B cell (primary cell): ENCODE measurements around the gene CD4. TPM values are rescaled to one million over a fixed set of nuclear protein-coding genes. Genes with fewer than 3 reads are reported as not detected.
A peak's percentile ranks its signal among the peaks of the same experiment; 100 is the strongest.

ENCODE experiments used
- ATAC-seq: fragments of 200-7000 bp; cut with Tn5 transposase; one replicate; pipeline ENCODE4 v1.10.0; 2021; ENCODE audit warnings: low read depth, mild to moderate bottlenecking, moderate number of reproducible peaks, moderate library complexity
- CTCF ChIA-PET: fragments of 350-600 bp; sonication (Branson Sonifier 250); formaldehyde crosslinking; loops from one replicate; lab custom pipeline; 2021; ENCODE audit warnings: antibody characterized with exemption, inconsistent platforms; lab: Charles Lee
- POLR2A ChIA-PET: fragments of 350-600 bp; sonication (Branson Sonifier 250); formaldehyde crosslinking; loops from one replicate; lab custom pipeline; 2021; ENCODE audit warnings: antibody characterized with exemption; lab: Charles Lee
- DNase-seq: peaks from one replicate; pipeline ENCODE4 v3.0.0; 2013
- H2AFZ ChIP-seq: 2 replicates; pipeline ENCODE4 v1.6.1; 2012; ENCODE audit warnings: mild to moderate bottlenecking, low read depth, low read length; ENCODE audit not compliant: insufficient read depth, poor library complexity, severe bottlenecking
- H3K27ac ChIP-seq, 2 donors: 1 replicate in 1 of 2; 2 replicates in 1 of 2; pipeline ENCODE4 v1.5.1; 2012 to 2013; ENCODE audit warnings: low read length in 2 of 2, mild to moderate bottlenecking in 2 of 2, moderate library complexity in 1 of 2
- H3K27me3 ChIP-seq, 4 experiments: fragments of 200-600 bp in 1 of 4; sonication (generic) in 1 of 4; replicated peaks in 1 of 4; 1 replicate in 2 of 4; 2 replicates in 2 of 4; pipeline versions ENCODE4 v1.6.1 to v1.7.0; 2013 to 2016; ENCODE audit warnings: low read length in 3 of 4, mild to moderate bottlenecking in 2 of 4, mixed read lengths in 1 of 4, moderate library complexity in 1 of 4; ENCODE audit not compliant: insufficient read depth in 4 of 4, control insufficient read depth in 3 of 4; ENCODE audit errors: control extremely low read depth in 1 of 4
- H3K36me3 ChIP-seq, 2 experiments: replicated peaks in 1 of 2; 1 replicate in 1 of 2; 2 replicates in 1 of 2; pipeline versions ENCODE4 v1.6.1 to v1.7.1; 2013; ENCODE audit warnings: low read length in 1 of 2; ENCODE audit not compliant: insufficient read depth in 2 of 2, control insufficient read depth in 1 of 2; ENCODE audit errors: control extremely low read depth in 1 of 2, extremely low read depth in 1 of 2
- H3K4me1 ChIP-seq, 2 donors: fragments of 200-600 bp in 1 of 2; sonication (generic) in 1 of 2; 1 replicate in 1 of 2; 2 replicates in 1 of 2; pipeline versions ENCODE4 v1.5.1 to v1.6.1; 2013 to 2017; ENCODE audit warnings: low read length in 2 of 2; ENCODE audit not compliant: control insufficient read depth in 2 of 2, insufficient read depth in 2 of 2
- H3K4me2 ChIP-seq: replicated peaks from 2 replicates; pipeline ENCODE3; 2012; ENCODE audit warnings: mild to moderate bottlenecking, low read depth, low read length; ENCODE audit not compliant: poor library complexity, severe bottlenecking
- H3K4me3 ChIP-seq, 5 experiments: fragments of 200-600 bp in 1 of 5; sonication (generic) in 1 of 5; 1 replicate in 3 of 5; 2 replicates in 2 of 5; pipeline versions ENCODE4 v1.5.1 to v1.7.0; 2011 to 2016; ENCODE audit warnings: low read length in 4 of 5, mild to moderate bottlenecking in 4 of 5, low read depth in 2 of 5, control low read depth in 1 of 5, moderate library complexity in 1 of 5; ENCODE audit not compliant: insufficient read depth in 1 of 5; ENCODE audit errors: control extremely low read depth in 1 of 5, extremely low read depth in 1 of 5
- H3K79me2 ChIP-seq: fragments of 200-600 bp; sonication (generic); one replicate; pipeline ENCODE4 v1.6.0; 2016; ENCODE audit warnings: low read length; ENCODE audit not compliant: control insufficient read depth, insufficient read depth
- H3K9ac ChIP-seq: fragments of 200-600 bp; sonication (generic); 2 replicates; pipeline ENCODE4 v1.6.1; 2017; ENCODE audit warnings: mild to moderate bottlenecking, low read length, moderate library complexity
- H3K9me3 ChIP-seq, 3 donors: one replicate each; pipeline versions ENCODE4 v1.6.1 to v1.7.1; 2013; ENCODE audit warnings: low read length in 2 of 3; ENCODE audit not compliant: control insufficient read depth in 2 of 3, insufficient read depth in 1 of 3; ENCODE audit errors: control extremely low read depth in 1 of 3
- H4K20me1 ChIP-seq: 2 replicates; pipeline ENCODE4 v1.6.0; 2012; ENCODE audit warnings: mild to moderate bottlenecking, low read length; ENCODE audit not compliant: insufficient read depth, control insufficient read depth, poor library complexity, severe bottlenecking
- H3K27ac Mint-ChIP-seq: one replicate; pipeline ENCODE4 v1.8.0; 2021; ENCODE audit warnings: mixed read lengths
- H3K27me3 Mint-ChIP-seq: one replicate; pipeline ENCODE4 v1.8.0; 2021; ENCODE audit warnings: mixed read lengths
- H3K4me1 Mint-ChIP-seq: one replicate; pipeline ENCODE4 v1.8.0; 2021; ENCODE audit warnings: mixed read lengths
- H3K4me3 Mint-ChIP-seq: one replicate; pipeline ENCODE4 v1.8.0; 2021; ENCODE audit warnings: mixed read lengths
- H3K9me3 Mint-ChIP-seq: one replicate; pipeline ENCODE4 v1.8.0; 2022; ENCODE audit warnings: mixed read lengths; ENCODE audit not compliant: insufficient read depth
- CTCF ChIP-seq: fragments of 200-600 bp; IDR thresholded peaks from one replicate; pipeline ENCODE4 v1.8.0; 2022; ENCODE audit warnings: antibody characterized with exemption, mild to moderate bottlenecking
- EZH2 ChIP-seq: IDR thresholded peaks from 2 replicates; pipeline ENCODE4 v1.6.1; 2012; ENCODE audit warnings: borderline replicate concordance, low read depth, mild to moderate bottlenecking, moderate library complexity, low read length; ENCODE audit not compliant: insufficient read depth, poor library complexity, severe bottlenecking
- WGBS: methylation state at CpG from one replicate; pipeline ENCODE4 v1.1.5; 2013; ENCODE audit warnings: missing lambda C conversion rate; ENCODE audit not compliant: insufficient coverage; 5-methylcytosine and 5-hydroxymethylcytosine counted together
- intact Hi-C: fragments of 100-400 bp; cut with micrococcal nuclease; formaldehyde crosslinking; loops from one replicate; pipeline ENCODE4 v1.10.0; 2022
- polyA plus RNA-seq: library from polyadenylated mRNA; depleted of rRNA; stranded (reverse); fragments of >200 nt; gene quantifications from 2 replicates; pipeline ENCODE4 v1.2.3, GENCODE V29; 2012
- total RNA-seq, 2 donors: library from RNA; stranded (reverse); fragments of 120-200 nt in 1 of 2; gene quantifications; 1 replicate in 1 of 2; 2 replicates in 1 of 2; pipeline versions ENCODE4 v1.2.3 to v1.2.4, GENCODE V29; 2013 to 2022

The CD4 gene
- total and polyA plus RNA-seq, 2 donors (not counting 1 experiment from before 2014, with no cell fraction given): 0.49 to 2.2 TPM

GRCh38 chr12:6773590-6774351, 15.6 kb upstream of the CD4 start:
- Histone ChIP-seq H3K4me1 (peaks cover 27 to 37% of the 10 kb centered on the region in 2 donors), H3K4me2 (peak overlapping the region; percentile 10), H3K27me3 (peaks cover 0 to 80% (median 43%) of the 10 kb centered on the region in 4 experiments), H3K36me3 (no peaks in the 10 kb centered on the region), H3K4me3 (no peak overlapping the region), H3K27ac (no peak overlapping the region), H3K9ac (no peak overlapping the region), H2AFZ (no peak overlapping the region), H3K79me2 (no peaks in the 10 kb centered on the region), H4K20me1 (no peaks in the 10 kb centered on the region), H3K9me3 (peaks cover 0 to 17% (median 0%) of the 10 kb centered on the region in 3 donors)
- no peak for ATAC-seq
- 15% methylated on average over 54 of the region's 60 CpGs for WGBS
- ChIA-PET CTCF (interaction anchor here (1.2 to 2.5 kb wide), 3 partner anchors 8 to 20 kb away, joined by 3 to 10 read pairs (median 4); partner anchors contain the start of gene MLF2), POLR2A (no interaction called here)
- TF ChIP-seq CTCF: no peak
- TF ChIP-seq EZH2: peak; percentile 87
- Mint-ChIP-seq H3K4me1 (peaks cover 18% of the 10 kb centered on the region), H3K9me3 (no peaks in the 10 kb centered on the region), H3K4me3 (no peak overlapping the region), H3K27me3 (peaks cover 66% of the 10 kb centered on the region), H3K27ac (no peak overlapping the region)
- no peak for DNase-seq
- intact Hi-C loops: no loop called here

GRCh38 chr12:6774499-6775062, 14.7 kb upstream of the CD4 start:
- ChIA-PET POLR2A (no interaction called here), CTCF (interaction anchor here (0.9 to 2.5 kb wide), 3 partner anchors 8 to 21 kb away, joined by 3 to 10 read pairs (median 3); partner anchors contain the start of genes MLF2 and PTMS)
- no peak for DNase-seq
- WGBS: 80% methylated on average over 14 of the region's 15 CpGs
- Histone ChIP-seq H3K4me2 (no peak overlapping the region), H3K79me2 (no peaks in the 10 kb centered on the region), H3K9ac (no peak overlapping the region), H3K36me3 (no peaks in the 10 kb centered on the region), H3K4me1 (peaks cover 31 to 37% of the 10 kb centered on the region in 2 donors), H3K9me3 (peaks cover 0 to 17% (median 0%) of the 10 kb centered on the region in 3 donors), H3K27me3 (peaks cover 0 to 73% (median 41%) of the 10 kb centered on the region in 4 experiments), H4K20me1 (no peaks in the 10 kb centered on the region), H3K4me3 (no peak overlapping the region), H3K27ac (no peak overlapping the region), H2AFZ (no peak overlapping the region)
- no peak for ATAC-seq
- intact Hi-C loops: no loop called here
- peaks cover 63% of the 10 kb centered on the region for H3K27me3 Mint-ChIP-seq
- H3K27ac Mint-ChIP-seq: peak overlapping the region; percentile 37
- no peak for TF ChIP-seq CTCF
- no peak for TF ChIP-seq EZH2
- H3K4me3 Mint-ChIP-seq: no peak overlapping the region
- peaks cover 22% of the 10 kb centered on the region for H3K4me1 Mint-ChIP-seq
- no peaks in the 10 kb centered on the region for H3K9me3 Mint-ChIP-seq
